Neural crest cell (in vitro differentiated cells): ENCODE data around the gene DDX27. TPM values are rescaled to one million over a fixed set of nuclear protein-coding genes. Genes with fewer than 3 reads are reported as not detected.
A peak's percentile ranks its signal among the peaks of the same experiment; 100 is the strongest.

ENCODE experiments used
- DNase-seq: peaks from one replicate; pipeline ENCODE4 v3.0.0; 2021; ENCODE audit warnings: low read depth, mixed read lengths, low spot score
- H3K27ac Mint-ChIP-seq: one replicate; pipeline ENCODE4 v1.8.0; 2021; ENCODE audit warnings: mild to moderate bottlenecking, mixed read lengths; ENCODE audit not compliant: unreplicated experiment
- H3K27me3 Mint-ChIP-seq: 2 replicates; pipeline ENCODE4 v1.8.0; 2021; ENCODE audit warnings: low read depth, mild to moderate bottlenecking, mixed read lengths
- H3K36me3 Mint-ChIP-seq: 2 replicates; pipeline ENCODE4 v1.8.0; 2021; ENCODE audit warnings: low read depth, mild to moderate bottlenecking, mixed read lengths
- H3K4me1 Mint-ChIP-seq: 2 replicates; pipeline ENCODE4 v1.8.0; 2021; ENCODE audit warnings: mixed read lengths
- H3K4me3 Mint-ChIP-seq: one replicate; pipeline ENCODE4 v1.8.0; 2021; ENCODE audit warnings: mild to moderate bottlenecking, mixed read lengths
- H3K9me3 Mint-ChIP-seq: 2 replicates; pipeline ENCODE4 v1.8.0; 2021; ENCODE audit warnings: mixed read lengths
- total RNA-seq: library from RNA; stranded (reverse); gene quantifications from 2 replicates; pipeline ENCODE4 v1.2.1, GENCODE V29; 2021
- TF ChIP-seq, protein P1 (sequence below): fragments of 200-600 bp; sonication (generic); conservative IDR thresholded peaks from 2 replicates; pipeline ENCODE4 v1.5.0; 2021; ENCODE audit warnings: antibody characterized with exemption, mild to moderate bottlenecking

DDX27 gene
- total RNA-seq, 1 donor from 2014 or later = 33.2 TPM

- Mint-ChIP-seq H3K27ac (no peak overlapping the region), H3K4me1 (no peaks in the 10 kb centered on the region), H3K4me3 (no peak overlapping the region), H3K9me3 (no peaks in the 10 kb centered on the region), H3K27me3 (no peaks in the 10 kb centered on the region), H3K36me3 (peaks cover 5% of the 10 kb centered on the region)
- TF ChIP-seq, protein P1, sequence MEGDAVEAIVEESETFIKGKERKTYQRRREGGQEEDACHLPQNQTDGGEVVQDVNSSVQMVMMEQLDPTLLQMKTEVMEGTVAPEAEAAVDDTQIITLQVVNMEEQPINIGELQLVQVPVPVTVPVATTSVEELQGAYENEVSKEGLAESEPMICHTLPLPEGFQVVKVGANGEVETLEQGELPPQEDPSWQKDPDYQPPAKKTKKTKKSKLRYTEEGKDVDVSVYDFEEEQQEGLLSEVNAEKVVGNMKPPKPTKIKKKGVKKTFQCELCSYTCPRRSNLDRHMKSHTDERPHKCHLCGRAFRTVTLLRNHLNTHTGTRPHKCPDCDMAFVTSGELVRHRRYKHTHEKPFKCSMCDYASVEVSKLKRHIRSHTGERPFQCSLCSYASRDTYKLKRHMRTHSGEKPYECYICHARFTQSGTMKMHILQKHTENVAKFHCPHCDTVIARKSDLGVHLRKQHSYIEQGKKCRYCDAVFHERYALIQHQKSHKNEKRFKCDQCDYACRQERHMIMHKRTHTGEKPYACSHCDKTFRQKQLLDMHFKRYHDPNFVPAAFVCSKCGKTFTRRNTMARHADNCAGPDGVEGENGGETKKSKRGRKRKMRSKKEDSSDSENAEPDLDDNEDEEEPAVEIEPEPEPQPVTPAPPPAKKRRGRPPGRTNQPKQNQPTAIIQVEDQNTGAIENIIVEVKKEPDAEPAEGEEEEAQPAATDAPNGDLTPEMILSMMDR = no peak
- no peak for DNase-seq
Observed at GRCh38 chr20:49231471-49231870, 12.3 kb downstream of the DDX27 start.

DNA sequence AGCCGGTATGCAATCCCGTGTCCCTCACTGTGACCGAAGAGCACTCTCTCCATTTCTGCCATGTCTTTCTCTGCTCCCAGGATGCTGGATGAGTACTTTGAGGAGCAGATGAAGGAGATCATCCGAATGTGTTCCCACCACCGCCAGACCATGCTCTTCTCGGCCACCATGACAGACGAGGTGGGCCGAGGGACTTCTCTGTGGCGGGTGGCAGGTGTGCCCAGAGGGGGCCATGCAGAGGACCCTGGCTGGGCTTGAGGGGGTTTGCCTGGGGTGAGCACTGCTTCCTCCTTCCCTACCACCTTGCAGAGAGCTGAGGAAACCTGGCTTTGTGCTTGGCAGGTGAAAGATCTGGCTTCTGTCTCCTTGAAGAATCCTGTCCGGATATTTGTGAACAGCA is 14.0 kb downstream of the DDX27 start:
- H3K4me1 Mint-ChIP-seq = peaks cover 4% of the 10 kb centered on the region
- H3K27me3 Mint-ChIP-seq = no peaks in the 10 kb centered on the region
- TF ChIP-seq, protein P1 = no peak
- H3K36me3 Mint-ChIP-seq = peaks cover 9% of the 10 kb centered on the region
- H3K9me3 Mint-ChIP-seq = no peaks in the 10 kb centered on the region
- H3K4me3 Mint-ChIP-seq = no peak overlapping the region
- H3K27ac Mint-ChIP-seq = no peak overlapping the region
- DNase-seq = no peak

GRCh38 chr20:49234831-49235230 is 15.6 kb downstream of the DDX27 start:
- H3K36me3 Mint-ChIP-seq = peaks cover 13% of the 10 kb centered on the region
- H3K27ac Mint-ChIP-seq = peak overlapping the region; percentile 86
- TF ChIP-seq, protein P1 = no peak
- H3K27me3 Mint-ChIP-seq = no peaks in the 10 kb centered on the region
- peaks cover 4% of the 10 kb centered on the region for H3K4me1 Mint-ChIP-seq
- no peak for DNase-seq
- no peaks in the 10 kb centered on the region for H3K9me3 Mint-ChIP-seq
- no peak overlapping the region for H3K4me3 Mint-ChIP-seq

GRCh38 chr20:49236301-49236700 is 17.1 kb downstream of the DDX27 start:
- Mint-ChIP-seq H3K27me3 (no peaks in the 10 kb centered on the region), H3K4me1 (peaks cover 4% of the 10 kb centered on the region), H3K36me3 (peaks cover 14% of the 10 kb centered on the region), H3K27ac (no peak overlapping the region), H3K9me3 (no peaks in the 10 kb centered on the region), H3K4me3 (no peak overlapping the region)
- no peak for DNase-seq
- TF ChIP-seq, protein P1 = no peak

DNA sequence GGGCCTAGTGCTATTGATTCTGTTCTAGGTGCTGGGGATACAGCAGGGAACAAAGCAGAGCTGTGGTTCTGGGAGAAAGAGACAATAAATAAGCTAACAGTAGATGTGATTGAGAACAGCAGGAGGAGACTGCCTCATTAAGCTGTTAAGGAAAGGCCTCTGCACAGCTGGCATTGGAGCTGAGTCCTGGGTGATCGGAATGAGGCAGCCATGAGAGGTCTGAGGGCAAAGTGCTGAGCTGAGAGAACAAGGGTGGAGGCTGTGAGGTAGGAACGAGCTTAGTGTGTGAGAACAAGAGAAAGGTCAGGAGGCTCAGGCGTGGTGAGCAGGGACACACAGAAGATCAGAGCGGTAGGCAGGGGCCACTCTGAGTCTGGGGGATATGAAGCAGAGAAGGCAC is 18.3 kb downstream of the DDX27 start:
- no peaks in the 10 kb centered on the region for H3K27me3 Mint-ChIP-seq
- H3K27ac Mint-ChIP-seq = peak overlapping the region; percentile 69
- no peaks in the 10 kb centered on the region for H3K9me3 Mint-ChIP-seq
- H3K4me1 Mint-ChIP-seq = peaks cover 4% of the 10 kb centered on the region
- TF ChIP-seq, protein P1 = no peak
- no peak for DNase-seq
- peaks cover 14% of the 10 kb centered on the region for H3K36me3 Mint-ChIP-seq
- H3K4me3 Mint-ChIP-seq = no peak overlapping the region
